H9 (cell line): Measurements from ENCODE around the gene CORO1A. TPM values are rescaled to one million over a fixed set of nuclear protein-coding genes. Genes with fewer than 3 reads are reported as not detected.
"Not testable (repeated sequence)": the region's sequence is repeated elsewhere in the genome, so short reads cannot be mapped to it uniquely, and the experiment has no call there.

ENCODE experiments used
- DNase-seq: peaks from one replicate; pipeline ENCODE4 v3.0.0-alpha.2; 2017
- H2AFZ ChIP-seq: one replicate; pipeline ENCODE4 v1.6.1; 2013; ENCODE audit warnings: mild to moderate bottlenecking, low read length, control low read depth, moderate library complexity
- H2AK5ac ChIP-seq: 2 replicates; pipeline ENCODE4 v1.6.1; 2013; ENCODE audit warnings: low read length, control low read depth, mixed read lengths; ENCODE audit not compliant: insufficient read length
- H2BK120ac ChIP-seq: one replicate; pipeline ENCODE4 v1.6.1; 2013; ENCODE audit warnings: low read depth, mild to moderate bottlenecking, low read length, control low read depth, inconsistent platforms; ENCODE audit not compliant: poor library complexity, severe bottlenecking
- H2BK12ac ChIP-seq: 2 replicates; pipeline ENCODE4 v1.6.1; 2013; ENCODE audit warnings: low read length, control low read depth, mixed read lengths, low read depth; ENCODE audit not compliant: insufficient read length
- H2BK15ac ChIP-seq: 2 replicates; pipeline ENCODE4 v1.6.1; 2013; ENCODE audit warnings: low read depth, low read length, control low read depth
- H2BK20ac ChIP-seq: one replicate; pipeline ENCODE4 v1.6.1; 2013; ENCODE audit warnings: low read depth, mild to moderate bottlenecking, low read length, control low read depth, inconsistent platforms; ENCODE audit not compliant: poor library complexity, severe bottlenecking
- H2BK5ac ChIP-seq: 2 replicates; pipeline ENCODE4 v1.6.1; 2013; ENCODE audit warnings: low read length, control low read depth, mixed read lengths; ENCODE audit not compliant: insufficient read length
- H3K14ac ChIP-seq: 2 replicates; pipeline ENCODE4 v1.6.1; 2013; ENCODE audit warnings: low read length, control low read depth; ENCODE audit not compliant: insufficient read depth
- H3K18ac ChIP-seq: 2 replicates; pipeline ENCODE4 v1.6.1; 2013; ENCODE audit warnings: low read depth, mild to moderate bottlenecking, mixed read lengths, low read length, control low read depth; ENCODE audit not compliant: insufficient read length
- H3K23ac ChIP-seq: 2 replicates; pipeline ENCODE4 v1.6.1; 2013; ENCODE audit warnings: low read length, control low read depth, mixed read lengths, low read depth; ENCODE audit not compliant: insufficient read length
- H3K23me2 ChIP-seq: 2 replicates; pipeline ENCODE4 v1.6.1; 2013; ENCODE audit warnings: low read depth, mild to moderate bottlenecking, mixed read lengths, low read length, control low read depth; ENCODE audit not compliant: insufficient read length, poor library complexity, severe bottlenecking
- H3K27ac ChIP-seq: 2 replicates; pipeline ENCODE4 v1.5.1; 2013; ENCODE audit warnings: low read length, control low read depth, mixed read lengths, low read depth; ENCODE audit not compliant: insufficient read length
- H3K27me3 ChIP-seq: 2 replicates; pipeline ENCODE4 v1.6.1; 2013; ENCODE audit warnings: low read length, control low read depth, inconsistent platforms; ENCODE audit not compliant: insufficient read depth
- H3K4ac ChIP-seq: 2 replicates; pipeline ENCODE4 v1.6.1; 2013; ENCODE audit warnings: low read depth, mild to moderate bottlenecking, control low read depth, inconsistent platforms, low read length, moderate library complexity
- H3K4me1 ChIP-seq: 2 replicates; pipeline ENCODE4 v1.6.1; 2013; ENCODE audit warnings: low read length, control low read depth, inconsistent platforms; ENCODE audit not compliant: insufficient read depth
- H3K4me2 ChIP-seq: 2 replicates; pipeline ENCODE4 v1.6.1; 2013; ENCODE audit warnings: low read length, control low read depth, mixed read lengths; ENCODE audit not compliant: insufficient read length, insufficient read depth
- H3K56ac ChIP-seq: 2 replicates; pipeline ENCODE4 v1.6.1; 2013; ENCODE audit warnings: low read depth, mild to moderate bottlenecking, mixed read lengths, low read length, control low read depth; ENCODE audit not compliant: insufficient read length
- H3K79me1 ChIP-seq: 2 replicates; pipeline ENCODE4 v1.6.1; 2013; ENCODE audit warnings: low read depth, mild to moderate bottlenecking, moderate library complexity, low read length, control low read depth, inconsistent platforms; ENCODE audit not compliant: insufficient read depth, poor library complexity, severe bottlenecking
- H3K79me2 ChIP-seq: 2 replicates; pipeline ENCODE4 v1.6.1; 2013; ENCODE audit warnings: low read length, control low read depth, inconsistent platforms; ENCODE audit not compliant: insufficient read depth
- H3K9ac ChIP-seq: 2 replicates; pipeline ENCODE4 v1.6.1; 2013; ENCODE audit warnings: low read length, control low read depth, mixed read lengths; ENCODE audit not compliant: insufficient read length; ENCODE audit errors: extremely low read depth
- H3K9me3 ChIP-seq: one replicate; pipeline ENCODE4 v1.6.1; 2013; ENCODE audit warnings: low read depth, low read length, inconsistent platforms; ENCODE audit not compliant: control insufficient read depth
- H3T11ph ChIP-seq: one replicate; pipeline ENCODE4 v1.6.1; 2013; ENCODE audit warnings: mild to moderate bottlenecking, low read length, control low read depth, inconsistent platforms
- H4K20me1 ChIP-seq: one replicate; pipeline ENCODE4 v1.6.1; 2013; ENCODE audit not compliant: control insufficient read depth, insufficient read length, insufficient read depth
- H4K5ac ChIP-seq: 2 replicates; pipeline ENCODE4 v1.6.1; 2013; ENCODE audit warnings: low read depth, mild to moderate bottlenecking, mixed read lengths, low read length, control low read depth; ENCODE audit not compliant: insufficient read length
- H4K8ac ChIP-seq: replicated peaks from 2 replicates; pipeline ENCODE4 v1.6.1; 2013; ENCODE audit warnings: low read length, control low read depth, mixed read lengths, low read depth; ENCODE audit not compliant: insufficient read length
- H4K91ac ChIP-seq: 2 replicates; pipeline ENCODE4 v1.6.1; 2013; ENCODE audit warnings: low read depth, mild to moderate bottlenecking, moderate library complexity, mixed read lengths, low read length, control low read depth; ENCODE audit not compliant: insufficient read length
- H3K27ac Mint-ChIP-seq, 3 experiments: 2 replicates in 2 of 3; 3 replicates in 1 of 3; pipeline ENCODE4 v1.8.0; 2020 to 2021; ENCODE audit warnings: mixed read lengths in 3 of 3, mild to moderate bottlenecking in 1 of 3, moderate library complexity in 1 of 3
- H3K27me3 Mint-ChIP-seq: 2 replicates; pipeline ENCODE4 v1.8.0; 2021; ENCODE audit warnings: low read depth, mild to moderate bottlenecking, moderate library complexity, mixed read lengths
- H3K36me3 Mint-ChIP-seq, 3 experiments: 2 replicates in 2 of 3; 3 replicates in 1 of 3; pipeline ENCODE4 v1.8.0; 2020 to 2021; ENCODE audit warnings: low read depth in 3 of 3, mixed read lengths in 3 of 3; ENCODE audit not compliant: insufficient read depth in 1 of 3
- H3K4me1 Mint-ChIP-seq, 2 experiments: 2 replicates each; pipeline ENCODE4 v1.8.0; 2020; ENCODE audit warnings: mixed read lengths in 2 of 2
- H3K4me3 Mint-ChIP-seq, 2 experiments: 2 replicates in 1 of 2; 3 replicates in 1 of 2; pipeline ENCODE4 v1.8.0; 2020 to 2021; ENCODE audit warnings: mild to moderate bottlenecking in 2 of 2, mixed read lengths in 2 of 2, moderate library complexity in 1 of 2
- H3K9me3 Mint-ChIP-seq, 2 experiments: 2 replicates in 1 of 2; 3 replicates in 1 of 2; pipeline ENCODE4 v1.8.0; 2020; ENCODE audit warnings: mild to moderate bottlenecking in 2 of 2, mixed read lengths in 2 of 2, moderate library complexity in 1 of 2
- WGBS: extraction: QIAGEN DNeasy Blood & Tissue Kit; methylation state at CpG from one replicate; pipeline ENCODE4 v1.1.7; 2013; ENCODE audit warnings: missing lambda C conversion rate, low lambda C conversion rate, mixed read lengths; ENCODE audit not compliant: insufficient read length; ENCODE audit errors: extremely low coverage; 5-methylcytosine and 5-hydroxymethylcytosine counted together
- total RNA-seq: library from RNA; stranded (reverse); gene quantifications from 2 replicates; pipeline ENCODE4 v1.2.1, GENCODE V29; 2021

CORO1A gene
- total RNA-seq, 1 experiment from 2014 or later: 4.8 TPM

GRCh38 chr16:30169416-30169815 lies 14.0 kb upstream of the CORO1A start:
- H3K4ac ChIP-seq, H3K27ac Mint-ChIP-seq, H4K8ac ChIP-seq, H3K36me3 Mint-ChIP-seq, H2AFZ ChIP-seq, H2BK120ac ChIP-seq, DNase-seq, H3K27ac ChIP-seq, H3K56ac ChIP-seq, H3K23me2 ChIP-seq, H4K20me1 ChIP-seq, H4K91ac ChIP-seq, H3K23ac ChIP-seq, H2BK20ac ChIP-seq, H3K4me2 ChIP-seq, H3K79me2 ChIP-seq, H2BK15ac ChIP-seq, H3K9me3 ChIP-seq, H2BK5ac ChIP-seq, H3K27me3 ChIP-seq, H3T11ph ChIP-seq, H3K14ac ChIP-seq, H3K18ac ChIP-seq, H2AK5ac ChIP-seq, H2BK12ac ChIP-seq, H3K4me1 ChIP-seq, H4K5ac ChIP-seq, H3K4me1 Mint-ChIP-seq, H3K9me3 Mint-ChIP-seq, H3K79me1 ChIP-seq, H3K9ac ChIP-seq, H3K27me3 Mint-ChIP-seq, H3K4me3 Mint-ChIP-seq: not testable (repeated sequence)
- WGBS: no CpG with 5 or more reads among the region's 38 CpGs

DNA sequence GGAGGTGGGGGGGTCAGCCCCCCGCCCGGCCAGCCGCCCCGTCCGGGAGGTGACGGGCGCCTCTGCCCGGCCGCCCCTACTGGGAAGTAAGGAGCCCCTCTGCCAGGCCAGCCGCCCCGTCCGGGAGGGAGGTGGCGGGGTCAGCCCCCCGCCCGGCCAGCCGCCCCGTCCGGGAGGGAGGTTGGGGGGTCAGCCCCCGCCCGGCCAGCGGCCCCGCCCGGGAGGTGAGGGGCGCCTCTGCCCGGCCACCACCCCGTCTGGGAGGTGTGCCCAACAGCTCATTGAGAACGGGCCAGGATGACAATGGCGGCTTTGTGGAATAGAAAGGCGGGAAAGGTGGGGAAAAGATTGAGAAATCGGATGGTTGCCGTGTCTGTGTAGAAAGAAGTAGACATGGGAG lies 13.3 kb upstream of the CORO1A start:
- not testable (repeated sequence) for H3K79me1 ChIP-seq, H2BK15ac ChIP-seq, H3K79me2 ChIP-seq, H3K56ac ChIP-seq, H3K4me1 ChIP-seq, H3K4ac ChIP-seq, H3K9me3 ChIP-seq, H3K4me1 Mint-ChIP-seq, H4K5ac ChIP-seq, H3K9me3 Mint-ChIP-seq, H4K20me1 ChIP-seq, H3K4me3 Mint-ChIP-seq, H3K9ac ChIP-seq, H3K4me2 ChIP-seq, H3K14ac ChIP-seq, H2BK12ac ChIP-seq, H3K36me3 Mint-ChIP-seq, H2BK120ac ChIP-seq, H3K27ac Mint-ChIP-seq, H3K27me3 Mint-ChIP-seq, DNase-seq, H3K23ac ChIP-seq, H2AFZ ChIP-seq, H2BK20ac ChIP-seq, H3K18ac ChIP-seq, H2AK5ac ChIP-seq, H3K23me2 ChIP-seq, H4K91ac ChIP-seq, H2BK5ac ChIP-seq, H4K8ac ChIP-seq, H3K27me3 ChIP-seq, H3T11ph ChIP-seq, H3K27ac ChIP-seq
- WGBS: no CpG with 5 or more reads among the region's 31 CpGs
